Hepatocyte (in vitro differentiated cells): Measurements from ENCODE around the gene PDCL3.

Experiments
- EZH2 ChIP-seq: fragments of 200-600 bp; sonication (generic); IDR thresholded peaks from 2 replicates; pipeline ENCODE4 v1.6.1; 2016; ENCODE audit warnings: antibody characterized with exemption, mild to moderate bottlenecking, borderline replicate concordance
- TF ChIP-seq, protein P1 (sequence below): fragments of 200-600 bp; sonication (generic); IDR thresholded peaks from 2 replicates; pipeline ENCODE4 v1.5.1; 2016; ENCODE audit warnings: antibody characterized with exemption, mild to moderate bottlenecking; ENCODE audit not compliant: poor library complexity

GRCh38 chr2:100546469-100546868 is 16.3 kb upstream of the PDCL3 start:
- TF ChIP-seq, protein P1, sequence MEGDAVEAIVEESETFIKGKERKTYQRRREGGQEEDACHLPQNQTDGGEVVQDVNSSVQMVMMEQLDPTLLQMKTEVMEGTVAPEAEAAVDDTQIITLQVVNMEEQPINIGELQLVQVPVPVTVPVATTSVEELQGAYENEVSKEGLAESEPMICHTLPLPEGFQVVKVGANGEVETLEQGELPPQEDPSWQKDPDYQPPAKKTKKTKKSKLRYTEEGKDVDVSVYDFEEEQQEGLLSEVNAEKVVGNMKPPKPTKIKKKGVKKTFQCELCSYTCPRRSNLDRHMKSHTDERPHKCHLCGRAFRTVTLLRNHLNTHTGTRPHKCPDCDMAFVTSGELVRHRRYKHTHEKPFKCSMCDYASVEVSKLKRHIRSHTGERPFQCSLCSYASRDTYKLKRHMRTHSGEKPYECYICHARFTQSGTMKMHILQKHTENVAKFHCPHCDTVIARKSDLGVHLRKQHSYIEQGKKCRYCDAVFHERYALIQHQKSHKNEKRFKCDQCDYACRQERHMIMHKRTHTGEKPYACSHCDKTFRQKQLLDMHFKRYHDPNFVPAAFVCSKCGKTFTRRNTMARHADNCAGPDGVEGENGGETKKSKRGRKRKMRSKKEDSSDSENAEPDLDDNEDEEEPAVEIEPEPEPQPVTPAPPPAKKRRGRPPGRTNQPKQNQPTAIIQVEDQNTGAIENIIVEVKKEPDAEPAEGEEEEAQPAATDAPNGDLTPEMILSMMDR, result no peak
- no peak for TF ChIP-seq EZH2
